T-cell (primary cell): ENCODE data around the gene LSM12. TPM values are rescaled to one million over a fixed set of nuclear protein-coding genes. Genes with fewer than 3 reads are reported as not detected.

ENCODE experiments used
- ATAC-seq, 4 experiments: fragments of 200-7000 bp in 3 of 4; fragments of 150-1000 bp in 1 of 4; cut with Tn5 transposase; replicated peaks in 1 of 4; 1 replicate in 3 of 4; 2 replicates in 1 of 4; pipeline ENCODE4 v1.10.0; 2021; ENCODE audit warnings: moderate library complexity in 3 of 4, mild to moderate bottlenecking in 2 of 4, moderate number of reproducible peaks in 1 of 4
- CTCF ChIA-PET, 2 donors: fragments of 300-600 bp; sonication (Branson Sonifier 250); formaldehyde crosslinking; loops; one replicate each; lab custom pipeline; 2022; ENCODE audit warnings: antibody characterized with exemption in 2 of 2; lab: Charles Lee
- POLR2A ChIA-PET, 2 donors: fragments of 300-600 bp; sonication (Branson Sonifier 250); formaldehyde crosslinking; loops; one replicate each; lab custom pipeline; 2022; ENCODE audit warnings: antibody characterized with exemption in 2 of 2; lab: Charles Lee
- DNase-seq, 35 experiments: peaks; one replicate each; pipeline versions ENCODE4 v3.0.0 to v3.0.0-alpha.2; 2013 to 2023
- H3K27ac ChIP-seq: one replicate; pipeline ENCODE4 v1.5.1; 2013; ENCODE audit warnings: low read length
- H3K27me3 ChIP-seq, 2 experiments: replicated peaks in 1 of 2; 1 replicate in 1 of 2; 2 replicates in 1 of 2; pipeline versions ENCODE4 v1.6.1 to v1.7.0; 2013; ENCODE audit warnings: low read length in 1 of 2, mixed read lengths in 1 of 2; ENCODE audit not compliant: control insufficient read depth in 2 of 2, insufficient read depth in 2 of 2; ENCODE audit errors: extremely low read depth in 1 of 2
- H3K36me3 ChIP-seq, 2 donors: 1 replicate in 1 of 2; 2 replicates in 1 of 2; pipeline versions ENCODE4 v1.6.1 to v1.7.0; 2013; ENCODE audit warnings: low read length in 1 of 2; ENCODE audit not compliant: control insufficient read depth in 2 of 2, insufficient read depth in 1 of 2; ENCODE audit errors: extremely low read depth in 1 of 2
- H3K4me1 ChIP-seq, 2 experiments: 1 replicate in 1 of 2; 2 replicates in 1 of 2; pipeline versions ENCODE4 v1.6.1 to v1.7.0; 2013; ENCODE audit warnings: low read length in 2 of 2, mixed read lengths in 1 of 2; ENCODE audit not compliant: insufficient read depth in 2 of 2, control insufficient read depth in 1 of 2; ENCODE audit errors: extremely low read depth in 1 of 2
- H3K4me3 ChIP-seq, 2 donors: 1 replicate in 1 of 2; 2 replicates in 1 of 2; pipeline versions ENCODE4 v1.5.1 to v1.7.0; 2013; ENCODE audit warnings: mild to moderate bottlenecking in 2 of 2, low read length in 1 of 2, moderate library complexity in 1 of 2; ENCODE audit not compliant: control insufficient read depth in 1 of 2; ENCODE audit errors: extremely low read depth in 1 of 2
- H3K9me3 ChIP-seq: 2 replicates; pipeline ENCODE4 v1.7.0; 2013
- H3K27ac Mint-ChIP-seq, 2 donors: one replicate each; pipeline ENCODE4 v1.8.0; 2020 to 2021; ENCODE audit warnings: mild to moderate bottlenecking in 2 of 2, mixed read lengths in 2 of 2
- H3K27me3 Mint-ChIP-seq, 2 donors: one replicate each; pipeline ENCODE4 v1.8.0; 2021 to 2022; ENCODE audit warnings: mixed read lengths in 2 of 2
- H3K36me3 Mint-ChIP-seq: one replicate; pipeline ENCODE4 v1.8.0; 2021; ENCODE audit warnings: mixed read lengths
- H3K4me1 Mint-ChIP-seq, 3 donors: one replicate each; pipeline ENCODE4 v1.8.0; 2020 to 2022; ENCODE audit warnings: mixed read lengths in 3 of 3, mild to moderate bottlenecking in 1 of 3
- H3K4me3 Mint-ChIP-seq, 3 donors: one replicate each; pipeline ENCODE4 v1.8.0; 2020 to 2022; ENCODE audit warnings: mild to moderate bottlenecking in 3 of 3, mixed read lengths in 3 of 3, moderate library complexity in 3 of 3
- H3K9me3 Mint-ChIP-seq, 3 donors: one replicate each; pipeline ENCODE4 v1.8.0; 2020 to 2022; ENCODE audit warnings: mixed read lengths in 3 of 3
- WGBS: methylation state at CpG from one replicate; pipeline ENCODE4 v1.1.5; 2013; ENCODE audit warnings: missing lambda C conversion rate; ENCODE audit not compliant: insufficient coverage; 5-methylcytosine and 5-hydroxymethylcytosine counted together
- total RNA-seq, 35 experiments: library from RNA in 6 of 35; stranded (reverse) in 6 of 35; fragments of 120-200 nt in 1 of 35; gene quantifications; one replicate each; pipeline versions ENCODE4 v1.2.1 to v1.2.4 and lab custom pipeline; 2013 to 2026

Gene LSM12
- total RNA-seq, 5 donors from 2014 or later (not counting 1 experiment from before 2014, with no cell fraction given), result 29.4 to 39.0 (median 37.1) TPM

- Histone ChIP-seq H3K9me3 (no peaks in the 10 kb centered on the region), H3K4me1 (peaks cover 3 to 12% of the 10 kb centered on the region in 2 experiments), H3K4me3 (no peak overlapping the region), H3K27ac (no peak overlapping the region), H3K36me3 (peaks cover 15 to 28% of the 10 kb centered on the region in 2 donors), H3K27me3 (no peaks in the 10 kb centered on the region)
- Mint-ChIP-seq H3K36me3 (peaks cover 11% of the 10 kb centered on the region), H3K27me3 (no peaks in the 10 kb centered on the region), H3K27ac (no peak overlapping the region), H3K4me3 (no peak overlapping the region), H3K9me3 (no peaks in the 10 kb centered on the region), H3K4me1 (peaks cover 6 to 20% (median 13%) of the 10 kb centered on the region in 3 donors)
- no peak for DNase-seq
- ChIA-PET CTCF (interaction anchor here in 1 of 2 donors (0.6 kb wide), 1 partner anchor 80 kb away, joined by 5 read pairs; no protein-coding TSS in a partner anchor), POLR2A (no interaction called here)
- no peak for ATAC-seq
- WGBS, result 88% methylated on average over 8 of the region's 14 CpGs
Observed at GRCh38 chr17:44091200-44091997, 24.9 kb upstream of the LSM12 start.

DNA sequence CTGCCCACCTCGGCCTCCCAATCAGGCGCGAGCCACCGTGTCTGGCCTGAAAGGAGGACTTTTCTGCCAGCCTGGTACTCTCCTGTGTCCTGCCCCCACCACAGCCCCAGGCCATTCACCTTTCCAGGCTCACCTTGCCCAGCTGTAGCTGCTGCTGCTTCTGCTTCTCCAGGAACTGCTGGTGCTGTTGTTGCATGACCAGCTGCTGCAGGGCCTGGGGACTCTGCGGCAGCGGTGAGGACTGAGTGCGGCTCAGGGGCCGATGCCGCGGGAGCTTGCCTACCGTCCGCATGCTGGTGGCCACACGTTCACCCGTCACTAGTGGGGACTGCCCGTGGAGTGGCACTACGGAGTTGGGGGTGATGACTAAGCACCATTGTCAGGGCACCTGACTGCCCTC is 21.8 kb upstream of the LSM12 start:
- H3K36me3 Mint-ChIP-seq, result peaks cover 15% of the 10 kb centered on the region
- Histone ChIP-seq H3K36me3 (peaks cover 22 to 49% of the 10 kb centered on the region in 2 donors), H3K9me3 (no peaks in the 10 kb centered on the region), H3K27me3 (no peaks in the 10 kb centered on the region), H3K27ac (no peak overlapping the region), H3K4me3 (no peak overlapping the region), H3K4me1 (no peaks in the 10 kb centered on the region)
- WGBS, result 96% methylated on average over 14 of the region's 16 CpGs
- peaks cover 0 to 13% (median 6%) of the 10 kb centered on the region in 3 donors for H3K4me1 Mint-ChIP-seq
- no peak overlapping the region for H3K27ac Mint-ChIP-seq
- DNase-seq (no peak), ATAC-seq (no peak)
- CTCF ChIA-PET, result no interaction called here
- POLR2A ChIA-PET, result no interaction called here
- H3K9me3 Mint-ChIP-seq, result no peaks in the 10 kb centered on the region
- H3K4me3 Mint-ChIP-seq, result no peak overlapping the region
- H3K27me3 Mint-ChIP-seq, result no peaks in the 10 kb centered on the region

GRCh38 chr17:44087319-44087718 is 20.8 kb upstream of the LSM12 start:
- Mint-ChIP-seq H3K27ac (peak overlapping the region in 1 of 2 donors; percentile 58), H3K27me3 (no peaks in the 10 kb centered on the region), H3K4me3 (no peak overlapping the region), H3K36me3 (peaks cover 21% of the 10 kb centered on the region), H3K9me3 (no peaks in the 10 kb centered on the region), H3K4me1 (peaks cover 0 to 13% (median 6%) of the 10 kb centered on the region in 3 donors)
- H3K36me3 ChIP-seq, result peaks cover 20 to 47% of the 10 kb centered on the region in 2 donors
- DNase-seq (no peak), ATAC-seq (peak in 2 of 4 experiments; percentile 8 to 15)
- 76% methylated on average over 4 of the region's 8 CpGs for WGBS
- no peak overlapping the region for H3K4me3 ChIP-seq
- ChIA-PET CTCF (no interaction called here), POLR2A (interaction anchor here in 1 of 2 donors (0.6 kb wide), 2 partner anchors 170 to 259 kb away, joined by 3 to 4 read pairs; no protein-coding TSS in a partner anchor)
- no peaks in the 10 kb centered on the region for H3K27me3 ChIP-seq
- no peaks in the 10 kb centered on the region for H3K9me3 ChIP-seq
- no peak overlapping the region for H3K27ac ChIP-seq
- H3K4me1 ChIP-seq, result no peaks in the 10 kb centered on the region

DNA sequence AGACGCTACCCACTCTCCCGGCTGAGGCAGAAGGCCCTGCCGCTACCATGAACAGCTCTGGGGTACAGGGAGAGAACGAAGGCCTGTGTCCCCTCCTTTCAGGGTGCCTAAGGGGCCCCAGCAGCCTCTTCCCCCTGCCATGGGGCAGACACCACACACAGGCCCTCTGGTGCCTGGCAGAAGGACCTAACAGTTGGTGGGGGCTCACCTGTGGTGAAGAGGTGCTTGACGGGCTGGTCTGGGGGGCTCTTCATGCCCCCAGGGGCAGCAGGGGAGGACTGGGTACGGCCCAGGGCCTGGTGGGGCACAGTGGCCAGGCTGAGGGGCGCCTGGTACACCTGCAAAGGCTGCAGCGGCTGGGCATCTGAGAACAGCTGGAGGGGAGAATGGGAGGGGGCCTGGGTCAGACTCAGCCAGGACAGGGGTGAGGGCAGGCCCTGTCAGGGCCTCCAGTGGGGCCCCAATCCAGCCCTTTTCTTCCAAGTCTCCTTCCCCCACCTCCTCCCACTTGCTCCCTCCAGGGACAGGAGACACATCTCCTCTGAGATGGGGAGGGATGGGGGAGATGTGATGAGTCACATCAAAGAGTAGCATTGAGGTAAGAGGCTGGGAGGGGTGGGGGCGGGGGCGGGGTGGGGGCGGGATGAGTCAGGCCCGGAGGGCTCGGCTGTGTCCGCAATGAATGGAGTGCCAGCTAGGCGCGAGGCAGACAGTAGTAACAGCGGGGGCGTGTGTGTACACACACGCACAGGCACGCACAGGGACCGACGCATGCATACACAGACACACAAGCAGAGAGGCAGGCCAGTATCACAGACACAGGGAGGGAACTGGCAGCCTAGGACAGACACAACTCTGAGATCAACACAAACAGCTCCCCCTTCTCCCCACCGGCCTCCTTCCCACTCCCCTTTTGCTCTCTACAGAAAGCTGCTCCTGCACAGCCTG is 20.2 kb upstream of the LSM12 start:
- Mint-ChIP-seq H3K4me3 (no peak overlapping the region), H3K27ac (peak overlapping the region; percentile 22 to 66), H3K27me3 (no peaks in the 10 kb centered on the region), H3K4me1 (peaks cover 0 to 13% (median 6%) of the 10 kb centered on the region in 3 donors), H3K36me3 (peaks cover 22% of the 10 kb centered on the region), H3K9me3 (no peaks in the 10 kb centered on the region)
- Histone ChIP-seq H3K9me3 (no peaks in the 10 kb centered on the region), H3K4me3 (no peak overlapping the region), H3K36me3 (peaks cover 18 to 48% of the 10 kb centered on the region in 2 donors), H3K27me3 (no peaks in the 10 kb centered on the region), H3K4me1 (no peaks in the 10 kb centered on the region), H3K27ac (no peak overlapping the region)
- ChIA-PET CTCF (interaction anchor here in 1 of 2 donors (0.5 to 0.6 kb wide), 2 partner anchors 25 to 71 kb away, joined by 3 to 4 read pairs; no protein-coding TSS in a partner anchor), POLR2A (interaction anchor here in 1 of 2 donors (0.6 kb wide), 1 partner anchor 259 kb away, joined by 4 read pairs; no protein-coding TSS in a partner anchor)
- ATAC-seq (peak; percentile 17 to 75 (median 68)), DNase-seq (peak in 3 of 35 experiments; percentile 13 to 41 (median 38))
- WGBS, result 42% methylated on average over 14 of the region's 23 CpGs

DNA sequence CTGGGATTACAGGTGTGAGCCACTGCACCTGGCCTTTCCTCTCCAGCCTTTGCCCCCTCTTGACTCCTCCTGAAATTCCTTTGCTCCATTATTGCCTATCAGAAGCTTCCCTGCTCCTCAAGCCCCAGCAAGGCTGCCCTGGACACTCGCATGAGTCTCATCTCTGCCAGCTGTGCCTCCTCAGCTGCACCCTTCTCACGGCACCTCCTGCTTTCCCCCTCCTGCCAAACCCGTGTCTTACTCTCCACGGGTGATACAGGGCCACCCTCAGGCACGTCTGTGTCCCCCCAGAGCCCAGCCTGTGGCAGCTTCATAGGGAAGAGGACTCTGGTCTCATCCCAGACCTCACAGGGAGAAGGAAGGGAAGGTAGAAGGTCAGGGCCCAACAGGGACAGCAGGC is 19.4 kb upstream of the LSM12 start:
- Histone ChIP-seq H3K27ac (no peak overlapping the region), H3K36me3 (peaks cover 20 to 51% of the 10 kb centered on the region in 2 donors), H3K27me3 (no peaks in the 10 kb centered on the region), H3K4me3 (no peak overlapping the region), H3K4me1 (no peaks in the 10 kb centered on the region), H3K9me3 (no peaks in the 10 kb centered on the region)
- no peaks in the 10 kb centered on the region for H3K27me3 Mint-ChIP-seq
- ATAC-seq (no peak), DNase-seq (no peak)
- H3K4me1 Mint-ChIP-seq, result peaks cover 0 to 13% (median 6%) of the 10 kb centered on the region in 3 donors
- ChIA-PET CTCF (interaction anchor here in 1 of 2 donors (0.6 kb wide), 1 partner anchor 24 kb away, joined by 4 read pairs; no protein-coding TSS in a partner anchor), POLR2A (no interaction called here)
- H3K36me3 Mint-ChIP-seq, result peaks cover 19% of the 10 kb centered on the region
- WGBS, result 100% methylated on average over 2 of the region's 5 CpGs
- no peak overlapping the region for H3K27ac Mint-ChIP-seq
- no peaks in the 10 kb centered on the region for H3K9me3 Mint-ChIP-seq
- H3K4me3 Mint-ChIP-seq, result no peak overlapping the region

DNA sequence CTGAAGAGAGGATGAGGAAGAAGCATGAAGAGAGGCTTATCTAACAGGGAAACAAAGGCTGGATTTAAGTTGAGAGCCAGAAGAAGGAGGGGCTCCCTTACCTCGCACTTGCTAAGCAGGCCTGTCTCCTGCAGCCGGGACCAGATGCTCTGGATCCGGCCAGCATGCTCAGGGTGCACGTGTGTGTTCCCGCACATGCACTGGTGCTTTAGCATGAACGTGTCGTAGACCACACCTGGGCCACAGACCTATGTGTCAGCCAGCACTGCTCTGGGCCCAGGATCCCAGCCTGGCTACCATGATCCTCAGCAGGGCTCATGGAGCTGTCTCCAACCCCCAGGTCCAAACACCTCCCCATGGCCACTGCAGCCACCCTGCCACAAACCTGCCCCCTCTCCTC is 18.4 kb upstream of the LSM12 start:
- H3K4me3 Mint-ChIP-seq, result no peak overlapping the region
- H3K27ac Mint-ChIP-seq, result no peak overlapping the region
- peaks cover 27 to 55% of the 10 kb centered on the region in 2 donors for H3K36me3 ChIP-seq
- no peaks in the 10 kb centered on the region for H3K27me3 Mint-ChIP-seq
- 94% methylated on average over 7 of the region's 7 CpGs for WGBS
- H3K36me3 Mint-ChIP-seq, result peaks cover 24% of the 10 kb centered on the region
- H3K4me1 ChIP-seq, result no peaks in the 10 kb centered on the region
- H3K4me3 ChIP-seq, result no peak overlapping the region
- POLR2A ChIA-PET, result interaction anchor here in 1 of 2 donors (0.6 kb wide), 1 partner anchor 15 kb away, joined by 3 read pairs; no protein-coding TSS in a partner anchor
- H3K4me1 Mint-ChIP-seq, result peaks cover 0 to 13% (median 6%) of the 10 kb centered on the region in 3 donors
- no peaks in the 10 kb centered on the region for H3K27me3 ChIP-seq
- no peak overlapping the region for H3K27ac ChIP-seq
- H3K9me3 ChIP-seq, result no peaks in the 10 kb centered on the region
- no peaks in the 10 kb centered on the region for H3K9me3 Mint-ChIP-seq
- no peak for ATAC-seq
- no peak for DNase-seq
- CTCF ChIA-PET, result no interaction called here
